Keratinocyte (primary cell): Measurements from ENCODE around the gene MDGA2. TPM values are rescaled to one million over a fixed set of nuclear protein-coding genes. Genes with fewer than 3 reads are reported as not detected.

Experiments
- DNase-seq: peaks from one replicate; pipeline ENCODE4 v3.0.0-alpha.2; 2011; ENCODE audit warnings: low read depth, missing footprints, low spot score
- FAIRE-seq: peaks from 2 replicates; lab custom pipeline; 2011; peaks lifted over from hg19 to GRCh38; lab: Jason Lieb, UNC
- H2AFZ ChIP-seq: 2 replicates; pipeline ENCODE4 v1.6.0; 2012; ENCODE audit warnings: low read length, control low read depth, inconsistent platforms; ENCODE audit not compliant: control insufficient read depth
- H3K27ac ChIP-seq: 2 replicates; pipeline ENCODE4 v1.5.1; 2011; ENCODE audit warnings: low read length; ENCODE audit not compliant: control insufficient read depth, insufficient read depth
- H3K27me3 ChIP-seq: 3 replicates; pipeline ENCODE4 v1.6.0; 2011; ENCODE audit warnings: low read length; ENCODE audit not compliant: control insufficient read depth, insufficient read depth; ENCODE audit errors: extremely low read depth
- H3K36me3 ChIP-seq, 2 experiments: 2 replicates in 1 of 2; 3 replicates in 1 of 2; pipeline ENCODE4 v1.5.1; 2011; ENCODE audit warnings: low read length in 2 of 2, mild to moderate bottlenecking in 1 of 2; ENCODE audit not compliant: control insufficient read depth in 2 of 2, insufficient read depth in 2 of 2; ENCODE audit errors: extremely low read depth in 1 of 2
- H3K4me1 ChIP-seq: 3 replicates; pipeline ENCODE4 v1.5.1; 2011; ENCODE audit warnings: low read length; ENCODE audit not compliant: control insufficient read depth, insufficient read depth; ENCODE audit errors: extremely low read depth
- H3K4me2 ChIP-seq: 3 replicates; pipeline ENCODE4 v1.6.0; 2011; ENCODE audit warnings: low read depth, low read length; ENCODE audit not compliant: control insufficient read depth, insufficient read depth; ENCODE audit errors: extremely low read depth
- H3K4me3 ChIP-seq, 3 experiments: fragments of 200-600 bp in 1 of 3; sonication (generic) in 1 of 3; 2 replicates in 2 of 3; 3 replicates in 1 of 3; pipeline ENCODE4 v1.5.1; 2011 to 2016; ENCODE audit warnings: low read length in 3 of 3, mild to moderate bottlenecking in 3 of 3, control low read depth in 2 of 3, inconsistent platforms in 1 of 3, low read depth in 1 of 3, mixed read lengths in 1 of 3, mixed run types in 1 of 3, moderate library complexity in 1 of 3; ENCODE audit not compliant: control insufficient read depth in 2 of 3, insufficient read depth in 2 of 3; ENCODE audit errors: extremely low read depth in 1 of 3
- H3K79me2 ChIP-seq: 2 replicates; pipeline ENCODE4 v1.6.0; 2012; ENCODE audit warnings: low read length; ENCODE audit not compliant: control insufficient read depth, insufficient read depth
- H3K9ac ChIP-seq: 3 replicates; pipeline ENCODE4 v1.6.0; 2011; ENCODE audit warnings: low read length; ENCODE audit not compliant: control insufficient read depth, insufficient read depth; ENCODE audit errors: extremely low read depth
- H3K9me1 ChIP-seq: 3 replicates; pipeline ENCODE4 v1.6.0; 2011; ENCODE audit warnings: low read length; ENCODE audit not compliant: control insufficient read depth, insufficient read depth; ENCODE audit errors: extremely low read depth
- H3K9me3 ChIP-seq: 2 replicates; pipeline ENCODE4 v1.5.1; 2012; ENCODE audit warnings: low read depth, low read length; ENCODE audit not compliant: control insufficient read depth
- H4K20me1 ChIP-seq: 3 replicates; pipeline ENCODE4 v1.6.0; 2011; ENCODE audit warnings: low read length; ENCODE audit not compliant: control insufficient read depth, insufficient read depth; ENCODE audit errors: extremely low read depth
- CTCF ChIP-seq, 3 experiments: IDR thresholded peaks in 1 of 3; conservative IDR thresholded peaks in 1 of 3; optimal IDR thresholded peaks in 1 of 3; 2 replicates in 2 of 3; 3 replicates in 1 of 3; pipeline versions ENCODE3 to v1.5.1; 2011; ENCODE audit warnings: low read length in 3 of 3, mild to moderate bottlenecking in 3 of 3, moderate library complexity in 2 of 3, control low read depth in 1 of 3, inconsistent platforms in 1 of 3; ENCODE audit not compliant: insufficient read depth in 2 of 3; ENCODE audit errors: extremely low read depth in 1 of 3
- EZH2 ChIP-seq: IDR thresholded peaks from one replicate; pipeline ENCODE4 v1.6.1; 2012; ENCODE audit warnings: inconsistent platforms, mild to moderate bottlenecking, low read length, moderate library complexity
- dilution Hi-C: fragments of 300-500 bp; cut with MboI; formaldehyde crosslinking; loops from one replicate; pipeline ENCODE4 v1.7.0; 2020; ENCODE audit warnings: low sequenced_read_pairs; ENCODE audit not compliant: extremely low pct_ligation_motif_present
- polyA plus RNA-seq, 5 experiments: library from polyadenylated mRNA; depleted of rRNA in 3 of 5; stranded (reverse) in 3 of 5; stranded (forward) in 1 of 5; unstranded in 1 of 5; fragments of >200 nt; gene quantifications; 1 replicate in 1 of 5; 2 replicates in 3 of 5; 3 replicates in 1 of 5; pipeline versions ENCODE4 v1.2.1 to v1.2.3, GENCODE V29; 2011 to 2012; ENCODE audit warnings: missing spikeins in 2 of 5, low read depth in 1 of 5, low replicate concordance in 1 of 5

Gene MDGA2
- polyA plus RNA-seq, 1 donor (not counting 4 experiments of a cell fraction or from before 2014, with no cell fraction given), result not detected

DNA sequence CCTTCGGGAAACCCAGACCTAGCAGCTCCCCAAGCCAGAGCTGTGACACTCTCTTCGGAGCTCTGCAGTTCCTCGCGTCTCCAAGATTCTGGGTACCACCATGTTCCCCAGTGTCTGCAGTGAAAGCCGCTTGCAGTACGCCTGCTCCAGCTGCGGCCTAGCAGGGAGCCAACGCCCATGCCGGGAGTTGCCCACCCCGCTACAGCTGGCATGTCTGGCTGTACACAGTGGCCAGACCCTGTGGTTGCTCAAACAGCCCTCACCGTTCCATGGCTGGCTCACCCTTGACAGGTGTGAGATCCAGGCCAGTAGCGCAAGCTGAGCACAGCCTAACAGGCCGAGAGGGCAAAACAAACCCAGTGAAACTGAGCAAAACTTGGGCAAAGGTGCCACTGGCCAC, 520.0 kb downstream of the MDGA2 start:
- Histone ChIP-seq H4K20me1 (no peaks in the 10 kb centered on the region), H3K79me2 (no peaks in the 10 kb centered on the region), H3K36me3 (no peaks in the 10 kb centered on the region), H3K9me1 (no peaks in the 10 kb centered on the region), H3K4me2 (no peak overlapping the region), H3K9ac (no peak overlapping the region), H3K27ac (no peak overlapping the region), H3K27me3 (no peaks in the 10 kb centered on the region), H2AFZ (no peak overlapping the region), H3K4me1 (no peaks in the 10 kb centered on the region), H3K9me3 (peaks cover 8% of the 10 kb centered on the region), H3K4me3 (no peak overlapping the region)
- TF ChIP-seq CTCF (optimal IDR thresholded peaks at IDR 0.05 in 1 of 3, IDR thresholded peaks at IDR 0.05 in 1 of 3, conservative IDR thresholded peaks at IDR 0.05 in 1 of 3; ENCODE audit: extremely low read depth in 1 of 3, insufficient read depth in 2 of 3, low read length in 3 of 3) (no peak), EZH2 (no peak)
- DNase-seq, result no peak
- dilution Hi-C loops, result no loop called here
- no peak for FAIRE-seq

DNA sequence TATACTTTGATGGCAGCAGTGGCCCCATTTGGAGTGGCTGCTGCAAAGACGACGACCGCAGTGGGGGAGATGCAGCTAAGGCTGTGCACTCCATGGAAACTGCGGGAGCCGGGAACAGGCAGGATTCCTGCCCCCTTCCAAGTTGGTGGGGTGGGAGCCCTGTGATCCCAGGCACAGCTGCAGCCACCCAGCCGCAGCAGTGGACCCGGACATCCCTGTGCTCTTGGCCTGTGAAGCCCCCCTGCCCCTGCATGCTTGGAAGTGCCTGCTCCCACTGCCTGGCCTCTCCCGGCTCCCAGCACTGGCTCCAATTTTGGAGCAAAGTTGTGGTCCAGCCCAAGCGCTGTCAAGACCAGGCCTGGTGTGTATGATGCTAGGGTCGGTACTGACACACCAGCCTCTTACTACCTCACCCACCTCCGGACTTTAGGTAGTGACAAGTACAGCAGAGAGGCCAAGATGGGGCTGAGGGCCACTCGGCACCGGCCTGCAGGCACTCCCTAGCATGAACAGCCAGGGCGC, 521.1 kb downstream of the MDGA2 start:
- no peaks in the 10 kb centered on the region for H3K4me1 ChIP-seq
- no peaks in the 10 kb centered on the region for H3K27me3 ChIP-seq
- no peaks in the 10 kb centered on the region for H4K20me1 ChIP-seq
- H3K4me3 ChIP-seq, result no peak overlapping the region
- H3K27ac ChIP-seq, result no peak overlapping the region
- no peak overlapping the region for H2AFZ ChIP-seq
- no peaks in the 10 kb centered on the region for H3K9me1 ChIP-seq
- H3K36me3 ChIP-seq, result no peaks in the 10 kb centered on the region
- DNase-seq (no peak), FAIRE-seq (no peak)
- H3K9ac ChIP-seq, result no peak overlapping the region
- H3K9me3 ChIP-seq, result peaks cover 8% of the 10 kb centered on the region
- no peaks in the 10 kb centered on the region for H3K79me2 ChIP-seq
- no peak for TF ChIP-seq EZH2
- dilution Hi-C loops, result no loop called here
- H3K4me2 ChIP-seq, result no peak overlapping the region

DNA sequence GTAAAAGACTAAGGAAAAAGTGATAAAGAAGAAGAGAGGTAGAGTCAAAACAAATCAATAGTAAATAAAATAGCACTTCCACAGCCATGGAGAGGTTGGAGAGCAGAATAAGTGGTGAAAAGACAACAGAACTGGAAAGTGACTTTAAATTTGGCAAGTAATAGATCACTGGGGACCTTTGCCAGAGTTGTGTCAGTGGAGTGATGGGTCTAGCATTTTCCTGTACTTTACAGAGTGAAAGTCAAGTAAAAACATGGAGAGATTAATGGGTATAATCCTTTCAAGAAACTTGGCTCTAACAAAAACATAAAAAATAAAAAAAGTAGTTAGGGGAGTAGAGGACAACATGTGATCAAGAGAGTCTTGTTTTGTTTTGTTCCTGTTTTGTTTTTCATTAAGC, 521.7 kb downstream of the MDGA2 start:
- no peaks in the 10 kb centered on the region for H3K79me2 ChIP-seq
- peaks cover 8% of the 10 kb centered on the region for H3K9me3 ChIP-seq
- no peaks in the 10 kb centered on the region for H3K9me1 ChIP-seq
- H3K27ac ChIP-seq, result no peak overlapping the region
- H2AFZ ChIP-seq, result no peak overlapping the region
- H3K4me3 ChIP-seq, result no peak overlapping the region
- H3K4me2 ChIP-seq, result no peak overlapping the region
- H3K4me1 ChIP-seq, result no peaks in the 10 kb centered on the region
- dilution Hi-C loops, result no loop called here
- no peaks in the 10 kb centered on the region for H3K36me3 ChIP-seq
- H4K20me1 ChIP-seq, result no peaks in the 10 kb centered on the region
- DNase-seq (no peak), FAIRE-seq (no peak)
- TF ChIP-seq CTCF (optimal IDR thresholded peaks at IDR 0.05 in 1 of 3, IDR thresholded peaks at IDR 0.05 in 1 of 3, conservative IDR thresholded peaks at IDR 0.05 in 1 of 3; ENCODE audit: extremely low read depth in 1 of 3, insufficient read depth in 2 of 3, low read length in 3 of 3), result no peak
- no peak for TF ChIP-seq EZH2
- no peak overlapping the region for H3K9ac ChIP-seq
- no peaks in the 10 kb centered on the region for H3K27me3 ChIP-seq
